Measurements from ENCODE around the gene TCHHL1. TPM values are rescaled to one million over a fixed set of nuclear protein-coding genes. Genes with fewer than 3 reads are reported as not detected.

Gene TCHHL1
- total and polyA plus RNA-seq, 2 of the 13 experiments (the other 11 are each of a cell fraction or from before 2014, with no cell fraction given): not detected

- no peaks in the 10 kb centered on the region for H3K9me3 ChIP-seq (ENCODE audit: low read length)
- intact Hi-C loops (cut with micrococcal nuclease; ENCODE audit: unreplicated experiment): no loop called here
- ATAC-seq (no peak), DNase-seq (ENCODE audit: low spot score) (no peak), FAIRE-seq (no peak)
- no TSS peak for BruUV-seq (replicated peaks)
- no peak overlapping the region for H2AFZ ChIP-seq (ENCODE audit: low read length)
- POLR2A ChIA-PET: no interaction called here
- no peak overlapping the region for H3K4me2 ChIP-seq (ENCODE audit: low read depth, low read length)
- H3K9ac ChIP-seq (ENCODE audit: insufficient read depth, low read depth, low read length): no peak overlapping the region
- H3K27ac ChIP-seq (ENCODE audit: extremely low read length, insufficient read depth, low read length): no peak overlapping the region
- H3K4me1 ChIP-seq (ENCODE audit: insufficient read depth, low read length): no peaks in the 10 kb centered on the region
- H4K20me1 ChIP-seq (ENCODE audit: insufficient read depth, low read length): no peaks in the 10 kb centered on the region
- no peaks in the 10 kb centered on the region for H3K27me3 ChIP-seq (ENCODE audit: control insufficient read depth in 1 of 2, insufficient read depth in 2 of 2, low read length in 2 of 2)
- in situ Hi-C loops (cut with HindIII; ENCODE audit: extremely low pct_ligation_motif_present, low pct_unique_long_range_greater_than_20kb): no loop called here
- TF ChIP-seq ZNF225 (CRISPR knock-in tag; IDR thresholded peaks at IDR 0.05) (no peak), ZFP36L2 (CRISPR knock-in tag; IDR thresholded peaks at IDR 0.05) (no peak), PCBP2 (optimal IDR thresholded peaks at IDR 0.05; ENCODE audit: low read depth, low read length, poor library complexity, severe bottlenecking) (no peak)
- TF ChIP-seq, protein P1, sequence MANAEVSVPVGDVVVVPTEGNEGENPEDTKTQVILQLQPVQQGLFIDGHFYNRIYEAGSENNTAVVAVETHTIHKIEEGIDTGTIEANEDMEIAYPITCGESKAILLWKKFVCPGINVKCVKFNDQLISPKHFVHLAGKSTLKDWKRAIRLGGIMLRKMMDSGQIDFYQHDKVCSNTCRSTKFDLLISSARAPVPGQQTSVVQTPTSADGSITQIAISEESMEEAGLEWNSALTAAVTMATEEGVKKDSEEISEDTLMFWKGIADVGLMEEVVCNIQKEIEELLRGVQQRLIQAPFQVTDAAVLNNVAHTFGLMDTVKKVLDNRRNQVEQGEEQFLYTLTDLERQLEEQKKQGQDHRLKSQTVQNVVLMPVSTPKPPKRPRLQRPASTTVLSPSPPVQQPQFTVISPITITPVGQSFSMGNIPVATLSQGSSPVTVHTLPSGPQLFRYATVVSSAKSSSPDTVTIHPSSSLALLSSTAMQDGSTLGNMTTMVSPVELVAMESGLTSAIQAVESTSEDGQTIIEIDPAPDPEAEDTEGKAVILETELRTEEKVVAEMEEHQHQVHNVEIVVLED (CRISPR knock-in tag; IDR thresholded peaks at IDR 0.05; ENCODE audit: borderline replicate concordance): no peak
- TF ChIP-seq, protein P2, sequence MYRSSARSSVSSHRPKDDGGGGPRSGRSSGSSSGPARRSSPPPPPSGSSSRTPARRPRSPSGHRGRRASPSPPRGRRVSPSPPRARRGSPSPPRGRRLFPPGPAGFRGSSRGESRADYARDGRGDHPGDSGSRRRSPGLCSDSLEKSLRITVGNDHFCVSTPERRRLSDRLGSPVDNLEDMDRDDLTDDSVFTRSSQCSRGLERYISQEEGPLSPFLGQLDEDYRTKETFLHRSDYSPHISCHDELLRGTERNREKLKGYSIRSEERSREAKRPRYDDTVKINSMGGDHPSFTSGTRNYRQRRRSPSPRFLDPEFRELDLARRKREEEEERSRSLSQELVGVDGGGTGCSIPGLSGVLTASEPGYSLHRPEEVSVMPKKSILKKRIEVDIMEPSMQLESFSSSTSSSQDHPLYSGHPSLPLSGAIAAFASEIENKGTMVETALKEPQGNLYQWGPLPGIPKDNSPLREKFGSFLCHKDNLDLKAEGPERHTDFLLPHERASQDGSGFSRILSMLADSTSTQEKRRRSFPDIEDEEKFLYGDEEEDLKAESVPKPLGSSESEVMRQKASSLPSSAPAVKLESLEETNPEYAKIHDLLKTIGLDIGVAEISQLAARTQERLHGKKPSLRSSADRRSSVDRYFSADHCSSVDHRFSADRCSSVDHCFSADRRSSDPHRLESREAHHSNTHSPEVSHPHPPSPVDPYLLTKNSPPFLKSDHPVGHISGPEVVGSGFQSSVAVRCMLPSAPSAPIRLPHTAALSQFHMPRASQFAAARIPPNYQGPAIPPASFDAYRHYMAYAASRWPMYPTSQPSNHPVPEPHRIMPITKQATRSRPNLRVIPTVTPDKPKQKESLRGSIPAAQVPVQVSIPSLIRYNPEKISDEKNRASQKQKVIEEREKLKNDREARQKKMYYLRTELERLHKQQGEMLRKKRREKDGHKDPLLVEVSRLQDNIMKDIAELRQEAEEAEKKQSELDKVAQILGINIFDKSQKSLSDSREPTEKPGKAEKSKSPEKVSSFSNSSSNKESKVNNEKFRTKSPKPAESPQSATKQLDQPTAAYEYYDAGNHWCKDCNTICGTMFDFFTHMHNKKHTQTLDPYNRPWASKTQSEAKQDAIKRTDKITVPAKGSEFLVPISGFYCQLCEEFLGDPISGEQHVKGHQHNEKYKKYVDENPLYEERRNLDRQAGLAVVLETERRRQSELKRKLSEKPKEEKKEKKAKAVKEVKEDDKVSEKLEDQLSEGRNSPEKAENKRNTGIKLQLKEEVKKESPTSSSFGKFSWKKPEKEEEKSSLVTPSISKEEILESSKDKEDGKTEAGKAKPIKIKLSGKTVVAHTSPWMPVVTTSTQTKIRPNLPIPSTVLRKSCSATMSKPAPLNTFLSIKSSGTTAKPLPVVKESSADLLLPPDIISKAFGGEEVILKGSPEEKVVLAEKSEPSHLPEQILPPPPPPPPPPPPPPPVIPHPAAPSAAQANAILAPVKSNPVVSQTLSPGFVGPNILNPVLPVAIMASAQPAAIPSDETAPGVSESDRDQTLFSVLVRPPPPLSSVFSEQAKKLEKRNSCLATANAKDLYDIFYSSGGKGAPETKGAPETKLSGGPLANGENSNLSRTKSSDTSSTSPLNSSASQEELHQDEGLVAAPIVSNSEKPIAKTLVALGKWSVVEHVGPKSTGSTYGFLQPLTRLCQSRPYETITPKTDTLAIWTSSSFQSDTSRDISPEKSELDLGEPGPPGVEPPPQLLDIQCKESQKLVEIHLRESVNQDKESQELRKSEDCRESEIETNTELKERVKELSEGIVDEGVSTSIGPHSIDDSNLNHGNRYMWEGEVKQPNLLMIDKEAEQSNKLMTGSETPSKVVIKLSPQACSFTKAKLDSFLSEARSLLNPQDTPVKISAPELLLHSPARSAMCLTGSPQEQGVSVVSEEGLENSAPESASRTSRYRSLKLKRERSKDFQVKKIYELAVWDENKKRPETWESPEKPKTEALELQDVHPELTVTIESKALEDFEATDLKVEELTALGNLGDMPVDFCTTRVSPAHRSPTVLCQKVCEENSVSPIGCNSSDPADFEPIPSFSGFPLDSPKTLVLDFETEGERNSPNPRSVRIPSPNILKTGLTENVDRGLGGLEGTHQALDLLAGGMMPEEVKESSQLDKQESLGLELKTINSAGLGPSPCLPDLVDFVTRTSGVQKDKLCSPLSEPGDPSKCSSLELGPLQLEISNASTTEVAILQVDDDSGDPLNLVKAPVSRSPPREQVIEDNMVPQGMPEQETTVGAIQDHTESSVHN (CRISPR knock-in tag; IDR thresholded peaks at IDR 0.05): no peak
- no peaks in the 10 kb centered on the region for H3K79me2 ChIP-seq (ENCODE audit: insufficient read depth, low read length)
- CTCF ChIA-PET (ENCODE audit: low intra/inter-chr PET ratio, low total read pairs): no interaction called here
- H3K36me3 ChIP-seq (replicated peaks in 1 of 2; ENCODE audit: control insufficient read depth in 1 of 2, insufficient read depth in 2 of 2, low read length in 2 of 2): no peaks in the 10 kb centered on the region
- H3K4me3 ChIP-seq (replicated peaks in 1 of 3; ENCODE audit: insufficient read depth in 1 of 3, low read depth in 2 of 3, low read length in 3 of 3): no peak overlapping the region
Observed at GRCh38 chr1:152137215-152137614, 48.4 kb upstream of the TCHHL1 start.

Data from HepG2 (cell line).